ENCODE measurements around the gene TEX22. TPM values are rescaled to one million over a fixed set of nuclear protein-coding genes. Genes with fewer than 3 reads are reported as not detected.

Gene TEX22
- total RNA-seq, 1 experiment from 2014 or later, result 4.1 TPM

- no TSS peak for BruUV-seq (replicated peaks)
- ChIA-PET POLR2A (no interaction called here), CTCF (interaction anchor here (1.1 kb wide), 1 partner anchor 44 kb away, joined by 3 read pairs; no protein-coding TSS in a partner anchor)
- no peaks in the 10 kb centered on the region for H3K27me3 Mint-ChIP-seq (ENCODE audit: insufficient read depth, unreplicated experiment)
- peaks cover 6% of the 10 kb centered on the region for H3K4me1 Mint-ChIP-seq (ENCODE audit: insufficient read depth, unreplicated experiment)
- peaks cover 25% of the 10 kb centered on the region for H3K36me3 Mint-ChIP-seq (ENCODE audit: insufficient read depth, unreplicated experiment)
- intact Hi-C loops (cut with micrococcal nuclease), result no loop called here
- DNase-seq (ENCODE audit: unreplicated experiment), result no peak
- H3K4me3 Mint-ChIP-seq (ENCODE audit: unreplicated experiment), result no peak overlapping the region
- no peak overlapping the region for H3K27ac Mint-ChIP-seq (ENCODE audit: low read depth, unreplicated experiment)
- no peak for TF ChIP-seq CTCF (IDR thresholded peaks at IDR 0.05; ENCODE audit: unreplicated experiment)
- no peaks in the 10 kb centered on the region for H3K9me3 Mint-ChIP-seq (ENCODE audit: unreplicated experiment)
These were observed 47.0 kb downstream of the TEX22 start for GRCh38 chr14:105445290-105445689.

- BruUV-seq (replicated peaks), result no TSS peak
- Mint-ChIP-seq H3K27ac (ENCODE audit: low read depth, unreplicated experiment) (peak overlapping the region; percentile 23), H3K4me3 (ENCODE audit: unreplicated experiment) (no peak overlapping the region), H3K36me3 (ENCODE audit: insufficient read depth, unreplicated experiment) (peaks cover 33% of the 10 kb centered on the region), H3K27me3 (ENCODE audit: insufficient read depth, unreplicated experiment) (no peaks in the 10 kb centered on the region), H3K4me1 (ENCODE audit: insufficient read depth, unreplicated experiment) (peaks cover 6% of the 10 kb centered on the region), H3K9me3 (ENCODE audit: unreplicated experiment) (no peaks in the 10 kb centered on the region)
- no peak for DNase-seq (ENCODE audit: unreplicated experiment)
- TF ChIP-seq CTCF (IDR thresholded peaks at IDR 0.05; ENCODE audit: unreplicated experiment), result no peak
- POLR2A ChIA-PET, result no interaction called here
- CTCF ChIA-PET, result interaction anchor here (0.5 kb wide), 1 partner anchor 11 kb away, joined by 4 read pairs; no protein-coding TSS in a partner anchor
- intact Hi-C loops (cut with micrococcal nuclease), result no loop called here
These were observed 47.8 kb downstream of the TEX22 start for GRCh38 chr14:105445901-105446845.

GRCh38 chr14:105446971-105447370 lies 48.6 kb downstream of the TEX22 start:
- H3K4me1 Mint-ChIP-seq (ENCODE audit: insufficient read depth, unreplicated experiment), result peaks cover under 1% of the 10 kb centered on the region
- H3K27me3 Mint-ChIP-seq (ENCODE audit: insufficient read depth, unreplicated experiment), result no peaks in the 10 kb centered on the region
- peak overlapping the region; percentile 23 for H3K27ac Mint-ChIP-seq (ENCODE audit: low read depth, unreplicated experiment)
- DNase-seq (ENCODE audit: unreplicated experiment), result no peak
- H3K36me3 Mint-ChIP-seq (ENCODE audit: insufficient read depth, unreplicated experiment), result peaks cover 35% of the 10 kb centered on the region
- no TSS peak for BruUV-seq (replicated peaks)
- H3K4me3 Mint-ChIP-seq (ENCODE audit: unreplicated experiment), result no peak overlapping the region
- no peak for TF ChIP-seq CTCF (IDR thresholded peaks at IDR 0.05; ENCODE audit: unreplicated experiment)
- intact Hi-C loops (cut with micrococcal nuclease), result no loop called here
- H3K9me3 Mint-ChIP-seq (ENCODE audit: unreplicated experiment), result no peaks in the 10 kb centered on the region
- ChIA-PET POLR2A (no interaction called here), CTCF (no interaction called here)
